CD8-positive, alpha-beta memory T cell (primary cell): Measurements from ENCODE around the gene IQSEC3. TPM values are rescaled to one million over a fixed set of nuclear protein-coding genes. Genes with fewer than 3 reads are reported as not detected.

Experiments used
- CTCF ChIA-PET: fragments of 350-600 bp; sonication (Branson Sonifier 250); formaldehyde crosslinking; loops from one replicate; lab custom pipeline; 2021; ENCODE audit warnings: antibody characterized with exemption; lab: Charles Lee
- POLR2A ChIA-PET: fragments of 350-600 bp; sonication (Branson Sonifier 250); formaldehyde crosslinking; loops from one replicate; lab custom pipeline; 2021; ENCODE audit warnings: antibody characterized with exemption; lab: Charles Lee
- DNase-seq, 5 donors: peaks; one replicate each; pipeline versions ENCODE4 v3.0.0 to v3.0.0-alpha.2; 2020 to 2022; ENCODE audit warnings: mixed read lengths in 1 of 5
- H3K27ac ChIP-seq: one replicate; pipeline ENCODE4 v1.7.0; 2013; ENCODE audit warnings: low read depth, mild to moderate bottlenecking, low read length, moderate library complexity
- H3K27me3 ChIP-seq: 2 replicates; pipeline ENCODE4 v1.7.0; 2013; ENCODE audit warnings: low read length, mild to moderate bottlenecking; ENCODE audit not compliant: insufficient read depth, poor library complexity, severe bottlenecking
- H3K36me3 ChIP-seq: 2 replicates; pipeline ENCODE4 v1.7.0; 2013; ENCODE audit warnings: mild to moderate bottlenecking, low read length, moderate library complexity; ENCODE audit not compliant: insufficient read depth
- H3K4me1 ChIP-seq: 2 replicates; pipeline ENCODE4 v1.7.0; 2013; ENCODE audit warnings: mild to moderate bottlenecking, low read length, moderate library complexity; ENCODE audit not compliant: insufficient read depth
- H3K4me3 ChIP-seq: 2 replicates; pipeline ENCODE4 v1.7.0; 2013; ENCODE audit warnings: mild to moderate bottlenecking, low read length
- H3K9me3 ChIP-seq: 2 replicates; pipeline ENCODE4 v1.7.0; 2013; ENCODE audit warnings: mild to moderate bottlenecking, low read length
- H3K27ac Mint-ChIP-seq, 8 donors: one replicate each; pipeline ENCODE4 v1.8.0; 2020 to 2021; ENCODE audit warnings: mixed read lengths in 8 of 8, mild to moderate bottlenecking in 6 of 8, inconsistent platforms in 3 of 8, moderate library complexity in 3 of 8
- H3K27me3 Mint-ChIP-seq, 2 donors: one replicate each; pipeline ENCODE4 v1.8.0; 2020 to 2021; ENCODE audit warnings: mixed read lengths in 2 of 2, mild to moderate bottlenecking in 1 of 2, moderate library complexity in 1 of 2
- H3K36me3 Mint-ChIP-seq, 3 donors: one replicate each; pipeline ENCODE4 v1.8.0; 2020 to 2021; ENCODE audit warnings: mixed read lengths in 3 of 3, inconsistent platforms in 1 of 3, mild to moderate bottlenecking in 1 of 3
- H3K4me1 Mint-ChIP-seq, 3 donors: one replicate each; pipeline ENCODE4 v1.8.0; 2020 to 2021; ENCODE audit warnings: mixed read lengths in 3 of 3, inconsistent platforms in 1 of 3, mild to moderate bottlenecking in 1 of 3
- H3K4me3 Mint-ChIP-seq, 7 donors: one replicate each; pipeline ENCODE4 v1.8.0; 2020 to 2021; ENCODE audit warnings: mixed read lengths in 7 of 7, mild to moderate bottlenecking in 6 of 7, moderate library complexity in 4 of 7, inconsistent platforms in 2 of 7
- H3K9me3 Mint-ChIP-seq, 5 donors: one replicate each; pipeline ENCODE4 v1.8.0; 2020 to 2022; ENCODE audit warnings: mixed read lengths in 5 of 5, mild to moderate bottlenecking in 3 of 5, moderate library complexity in 2 of 5, inconsistent platforms in 1 of 5
- polyA plus RNA-seq: library from polyadenylated mRNA; unstranded; fragments of 300-500 nt; fragmentation: Illumina TruSeq; gene quantifications from one replicate; pipeline ENCODE4 v1.2.3, GENCODE V29; 2021
- total RNA-seq, 2 experiments: library from RNA; stranded (reverse); gene quantifications; one replicate each; pipeline ENCODE4 v1.2.3, GENCODE V29; 2021

IQSEC3 gene
- total and polyA plus RNA-seq, 3 experiments from 2014 or later, result 0.53 to 0.88 TPM; not detected in 1

DNA sequence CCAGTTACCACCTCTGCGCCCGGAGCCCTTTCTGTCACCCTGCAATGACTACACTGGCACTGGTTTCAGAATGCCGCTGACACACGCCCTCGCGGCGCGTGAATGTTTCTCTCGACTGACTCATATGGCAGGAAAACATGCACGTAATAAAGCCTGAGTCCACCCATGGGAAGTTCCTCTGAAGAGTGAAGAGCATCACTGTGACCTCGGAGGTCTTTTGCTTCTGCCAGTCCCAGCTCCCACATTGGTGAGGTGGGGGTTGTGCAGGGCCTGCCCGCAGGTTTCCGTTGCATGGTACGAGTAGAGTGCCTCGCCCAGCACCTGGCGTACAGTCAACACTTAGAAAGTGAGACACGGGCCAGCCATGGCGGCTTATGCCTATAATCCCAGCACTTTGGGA is 158.4 kb downstream of the IQSEC3 start:
- Histone ChIP-seq H3K36me3 (no peaks in the 10 kb centered on the region), H3K9me3 (no peaks in the 10 kb centered on the region), H3K4me1 (no peaks in the 10 kb centered on the region), H3K4me3 (no peak overlapping the region), H3K27me3 (no peaks in the 10 kb centered on the region), H3K27ac (no peak overlapping the region)
- POLR2A ChIA-PET, result no interaction called here
- DNase-seq, result no peak
- CTCF ChIA-PET, result no interaction called here
- H3K4me1 Mint-ChIP-seq, result no peaks in the 10 kb centered on the region
- H3K27me3 Mint-ChIP-seq, result peaks cover 4 to 21% of the 10 kb centered on the region in 2 donors
- H3K36me3 Mint-ChIP-seq, result no peaks in the 10 kb centered on the region
- no peak overlapping the region for H3K4me3 Mint-ChIP-seq
- H3K27ac Mint-ChIP-seq, result no peak overlapping the region
- H3K9me3 Mint-ChIP-seq, result no peaks in the 10 kb centered on the region

DNA sequence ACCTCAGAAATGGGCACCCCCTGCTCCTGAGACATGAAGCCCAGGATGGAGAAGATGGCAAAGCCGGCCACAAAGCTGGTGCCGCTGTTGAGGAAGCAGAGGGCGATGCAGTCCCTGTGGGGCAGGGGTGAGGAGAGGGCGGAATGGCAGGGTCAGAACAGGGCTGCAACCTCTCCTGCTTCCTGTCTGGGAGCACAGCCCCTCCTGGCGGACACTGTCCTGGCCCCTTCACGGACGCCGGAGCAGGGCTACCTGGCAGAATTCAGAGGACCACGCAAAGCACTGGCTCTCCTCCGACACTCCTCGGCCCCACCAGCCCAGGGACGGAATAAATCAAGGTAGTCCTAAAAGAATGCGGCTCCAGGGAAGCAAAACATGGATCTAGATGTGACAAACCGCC is 159.8 kb downstream of the IQSEC3 start:
- no peaks in the 10 kb centered on the region for H3K27me3 ChIP-seq
- H3K4me3 Mint-ChIP-seq, result no peak overlapping the region
- ChIA-PET POLR2A (no interaction called here), CTCF (no interaction called here)
- H3K36me3 ChIP-seq, result no peaks in the 10 kb centered on the region
- H3K4me1 Mint-ChIP-seq, result no peaks in the 10 kb centered on the region
- no peak for DNase-seq
- H3K36me3 Mint-ChIP-seq, result no peaks in the 10 kb centered on the region
- H3K27ac Mint-ChIP-seq, result peak overlapping the region in 1 of 8 donors; percentile 75
- H3K4me3 ChIP-seq, result no peak overlapping the region
- no peaks in the 10 kb centered on the region for H3K9me3 ChIP-seq
- H3K4me1 ChIP-seq, result no peaks in the 10 kb centered on the region
- no peak overlapping the region for H3K27ac ChIP-seq
- H3K27me3 Mint-ChIP-seq, result peaks cover 3 to 28% of the 10 kb centered on the region in 2 donors
- no peaks in the 10 kb centered on the region for H3K9me3 Mint-ChIP-seq

DNA sequence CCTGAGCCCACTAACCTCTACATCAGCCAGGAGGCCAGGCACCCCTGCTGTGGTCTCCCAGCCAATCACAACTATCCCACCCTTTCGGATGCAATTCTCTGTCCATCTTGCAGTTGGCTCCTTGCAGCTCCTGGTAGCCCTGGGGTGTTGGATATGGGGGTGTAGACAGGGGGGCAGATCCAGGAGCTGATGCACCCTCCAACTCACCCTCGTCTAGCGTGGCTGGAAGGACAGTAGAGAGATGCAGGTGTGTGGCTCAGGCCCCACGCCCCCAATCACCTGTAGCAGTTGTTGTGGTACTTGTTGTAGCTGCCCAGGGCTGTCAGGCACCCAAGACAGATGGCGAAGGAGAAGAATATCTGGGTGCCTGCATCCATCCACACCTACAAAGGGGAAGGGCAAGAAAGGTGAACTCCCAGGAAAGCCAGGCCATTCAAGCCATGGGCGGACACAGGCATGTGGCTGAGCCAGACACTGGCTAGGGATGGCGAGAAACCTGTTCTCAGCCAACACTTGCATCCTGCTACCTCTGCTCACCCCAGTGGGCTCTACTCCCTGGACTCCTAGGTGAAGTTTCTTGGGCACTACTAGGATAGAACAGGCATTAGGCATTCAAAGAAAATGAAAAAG is 160.8 kb downstream of the IQSEC3 start:
- no peaks in the 10 kb centered on the region for H3K9me3 Mint-ChIP-seq
- Histone ChIP-seq H3K4me3 (no peak overlapping the region), H3K36me3 (no peaks in the 10 kb centered on the region), H3K27ac (no peak overlapping the region), H3K27me3 (no peaks in the 10 kb centered on the region), H3K9me3 (no peaks in the 10 kb centered on the region), H3K4me1 (no peaks in the 10 kb centered on the region)
- no peak overlapping the region for H3K27ac Mint-ChIP-seq
- H3K27me3 Mint-ChIP-seq, result peaks cover 5 to 28% of the 10 kb centered on the region in 2 donors
- POLR2A ChIA-PET, result no interaction called here
- DNase-seq, result no peak
- H3K4me3 Mint-ChIP-seq, result no peak overlapping the region
- H3K36me3 Mint-ChIP-seq, result no peaks in the 10 kb centered on the region
- CTCF ChIA-PET, result no interaction called here
- H3K4me1 Mint-ChIP-seq, result no peaks in the 10 kb centered on the region

Other genes starting within 250 kb of the IQSEC3 start
- gene SLC6A12, start 147.4 kb downstream of the IQSEC3 start, total RNA-seq, result under 1 TPM; 0.16 to 0.37 TPM
- gene SLC6A12, start 147.4 kb downstream of the IQSEC3 start, polyA plus RNA-seq, result not detected
- under 1 TPM; 0.09 to 0.31 TPM for gene SLC6A13, start 196.1 kb downstream of the IQSEC3 start, total RNA-seq
- not detected for gene SLC6A13, start 196.1 kb downstream of the IQSEC3 start, polyA plus RNA-seq